HCEC 1CT (cell line): ENCODE results near the gene ZGRF1.
A peak's percentile ranks its signal among the peaks of the same experiment; 100 is the strongest.
"Not testable (repeated sequence)": the region's sequence is repeated elsewhere in the genome, so short reads cannot be mapped to it uniquely, and the experiment has no call there.

Source experiments
- DNase-seq: peaks from one replicate; pipeline ENCODE4 v3.0.0-alpha.2; 2017

ZGRF1 gene, protein sequence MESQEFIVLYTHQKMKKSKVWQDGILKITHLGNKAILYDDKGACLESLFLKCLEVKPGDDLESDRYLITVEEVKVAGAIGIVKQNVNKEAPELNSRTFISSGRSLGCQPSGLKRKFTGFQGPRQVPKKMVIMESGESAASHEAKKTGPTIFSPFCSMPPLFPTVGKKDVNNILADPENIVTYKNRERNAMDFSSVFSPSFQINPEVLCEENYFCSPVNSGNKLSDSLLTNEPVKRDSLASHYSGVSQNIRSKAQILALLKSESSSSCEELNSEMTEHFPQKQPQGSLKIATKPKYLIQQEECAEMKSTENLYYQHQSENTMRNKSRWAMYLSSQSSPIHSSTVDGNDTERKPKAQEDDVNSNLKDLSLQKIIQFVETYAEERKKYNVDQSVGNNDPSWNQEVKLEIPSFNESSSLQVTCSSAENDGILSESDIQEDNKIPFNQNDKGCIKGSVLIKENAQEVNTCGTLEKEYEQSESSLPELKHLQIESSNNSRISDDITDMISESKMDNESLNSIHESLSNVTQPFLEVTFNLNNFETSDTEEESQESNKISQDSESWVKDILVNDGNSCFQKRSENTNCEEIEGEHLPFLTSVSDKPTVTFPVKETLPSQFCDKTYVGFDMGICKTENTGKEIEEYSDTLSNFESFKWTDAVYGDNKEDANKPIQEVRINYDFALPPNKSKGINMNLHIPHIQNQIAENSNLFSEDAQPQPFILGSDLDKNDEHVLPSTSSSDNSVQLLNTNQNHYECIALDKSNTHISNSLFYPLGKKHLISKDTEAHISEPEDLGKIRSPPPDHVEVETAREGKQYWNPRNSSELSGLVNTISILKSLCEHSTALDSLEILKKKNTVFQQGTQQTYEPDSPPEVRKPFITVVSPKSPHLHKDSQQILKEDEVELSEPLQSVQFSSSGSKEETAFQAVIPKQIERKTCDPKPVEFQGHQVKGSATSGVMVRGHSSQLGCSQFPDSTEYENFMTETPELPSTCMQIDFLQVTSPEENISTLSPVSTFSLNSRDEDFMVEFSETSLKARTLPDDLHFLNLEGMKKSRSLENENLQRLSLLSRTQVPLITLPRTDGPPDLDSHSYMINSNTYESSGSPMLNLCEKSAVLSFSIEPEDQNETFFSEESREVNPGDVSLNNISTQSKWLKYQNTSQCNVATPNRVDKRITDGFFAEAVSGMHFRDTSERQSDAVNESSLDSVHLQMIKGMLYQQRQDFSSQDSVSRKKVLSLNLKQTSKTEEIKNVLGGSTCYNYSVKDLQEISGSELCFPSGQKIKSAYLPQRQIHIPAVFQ (N-terminal part only)

DNA sequence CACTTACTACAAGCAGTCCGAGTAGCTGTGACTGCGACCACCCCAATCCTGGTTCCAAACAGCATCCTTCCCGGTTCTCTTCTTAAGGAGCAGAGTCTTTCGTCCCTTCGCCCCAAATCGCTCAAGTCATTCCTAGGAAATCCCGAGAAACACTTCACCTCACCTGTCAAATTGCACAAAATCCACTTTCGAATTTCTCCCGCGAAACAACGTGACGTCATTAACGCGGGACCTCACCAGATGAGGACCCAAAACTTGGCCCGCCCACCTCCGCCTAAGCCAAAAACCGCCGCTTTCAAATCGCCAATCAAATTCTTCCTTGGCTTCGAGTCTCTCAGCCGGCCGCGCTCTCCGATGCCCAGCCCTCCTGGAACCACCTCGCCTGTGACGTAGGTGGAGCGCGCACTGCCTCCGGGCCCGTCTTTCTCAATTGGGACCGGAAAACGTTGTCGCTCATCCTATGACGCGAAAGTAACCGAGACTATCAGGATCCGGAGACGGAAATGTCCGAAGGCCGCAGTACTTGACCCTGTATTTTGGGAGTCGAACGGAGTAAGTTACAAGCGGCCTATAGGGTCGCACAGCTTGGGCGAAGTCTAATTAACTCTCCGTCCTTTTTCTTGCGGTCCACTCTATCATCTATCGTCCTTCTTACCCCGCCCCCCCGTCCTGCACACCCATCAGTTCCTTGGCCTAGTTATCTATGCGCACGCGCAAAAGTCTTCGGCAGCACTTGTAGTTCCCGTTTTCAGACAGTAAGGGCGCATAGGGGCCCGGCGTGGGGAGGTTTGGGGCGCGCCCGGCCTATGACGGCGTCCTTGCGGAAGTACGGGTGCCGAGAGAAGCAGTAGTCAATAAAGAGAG lies at the start of gene ZGRF1, which contains the start of gene LARP7:
ZGRF1 (minus strand) TSS at position 222 of the 864 bp plus-strand sequence. CDS start 3,733 bp downstream, outside the sequence.
LARP7 (plus strand) TSS at position 456 of the 864 bp plus-strand sequence. CDS start 7,527 bp downstream, outside the sequence.
- DNase-seq = peak; percentile 94

DNA sequence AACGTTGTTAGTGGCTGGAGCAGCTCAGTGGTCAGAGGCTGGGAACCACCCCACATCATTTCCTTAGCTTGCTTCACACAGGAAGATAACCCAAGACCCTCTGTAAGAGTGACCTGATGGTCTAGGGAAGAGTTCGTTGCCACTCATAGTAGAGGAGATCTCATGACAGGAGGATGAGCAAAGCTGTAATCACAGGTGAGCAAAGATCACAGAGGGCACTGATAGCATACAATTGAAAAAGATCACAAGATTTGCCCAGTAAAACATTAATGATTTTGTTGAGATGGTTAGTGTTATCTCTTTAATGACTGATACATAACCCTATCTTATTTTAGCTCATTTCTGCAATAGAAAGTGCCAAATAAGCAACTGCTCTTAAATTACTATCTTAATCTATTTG lies 44.3 kb upstream of the ZGRF1 start:
- DNase-seq = no peak

DNA sequence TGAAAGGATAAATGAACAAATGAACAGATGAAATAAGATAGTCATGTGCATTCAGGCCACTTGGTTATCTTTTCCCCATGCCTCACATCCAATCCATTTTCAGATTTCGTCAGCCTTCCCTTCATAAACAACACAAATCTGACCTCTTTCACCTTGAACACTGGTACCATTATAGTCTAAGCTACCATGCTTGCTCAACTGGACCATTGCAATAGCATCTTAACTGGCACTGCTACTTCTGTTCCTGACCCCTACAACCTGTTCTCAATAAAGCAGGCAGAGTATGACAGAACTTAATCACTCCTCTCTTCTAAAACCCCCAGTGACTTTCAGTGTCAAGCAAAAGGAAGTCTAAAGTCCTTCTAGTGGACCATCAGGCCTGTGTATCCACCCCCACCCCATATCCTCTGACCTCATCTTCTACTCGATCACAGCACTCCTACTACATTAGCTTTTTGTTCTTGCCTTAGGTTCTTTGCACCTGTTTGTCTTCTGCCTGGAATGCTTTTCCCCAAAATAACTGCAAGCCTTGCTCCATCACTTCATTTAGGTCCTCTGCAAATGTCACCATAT lies 40.9 kb upstream of the ZGRF1 start:
- DNase-seq = no peak

DNA sequence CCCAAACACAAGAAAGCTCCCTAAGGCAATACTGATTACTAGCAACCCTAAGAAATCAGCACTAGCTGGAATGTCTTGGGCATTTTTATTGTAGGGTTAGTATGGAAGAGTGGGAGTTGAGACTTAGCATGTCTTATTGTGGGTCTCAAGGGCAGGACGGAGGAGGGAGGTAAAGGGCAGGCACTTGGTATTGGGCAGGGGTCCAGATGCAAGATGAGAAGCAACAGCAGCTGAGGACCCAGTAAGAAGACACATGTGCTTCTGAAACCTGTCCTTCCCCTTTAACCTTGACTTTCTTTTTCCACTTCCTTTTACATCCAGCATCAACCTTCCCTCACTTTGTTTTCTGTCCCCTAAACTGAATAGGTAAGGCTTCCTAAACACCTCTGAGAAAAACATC lies 37.7 kb upstream of the ZGRF1 start:
- DNase-seq = no peak

DNA sequence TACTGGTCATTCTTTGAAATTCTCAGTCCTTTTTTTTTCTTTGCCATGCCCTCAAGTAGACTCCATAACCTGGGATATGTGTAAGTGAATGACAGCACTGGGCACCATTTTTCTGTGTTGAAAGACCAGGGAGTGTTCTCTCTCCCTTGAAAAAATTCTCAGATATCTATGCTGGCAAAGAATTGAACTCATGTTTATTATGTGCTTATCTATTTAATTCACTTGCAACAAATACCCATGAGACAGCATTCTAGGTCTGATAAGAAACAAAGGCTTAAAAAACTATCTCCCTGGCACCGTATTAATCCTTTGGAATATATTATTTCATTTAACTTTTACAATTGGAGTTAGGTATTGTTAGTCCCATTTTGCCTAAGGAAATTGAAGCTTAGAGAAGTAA lies 37.0 kb upstream of the ZGRF1 start:
- no peak for DNase-seq

DNA sequence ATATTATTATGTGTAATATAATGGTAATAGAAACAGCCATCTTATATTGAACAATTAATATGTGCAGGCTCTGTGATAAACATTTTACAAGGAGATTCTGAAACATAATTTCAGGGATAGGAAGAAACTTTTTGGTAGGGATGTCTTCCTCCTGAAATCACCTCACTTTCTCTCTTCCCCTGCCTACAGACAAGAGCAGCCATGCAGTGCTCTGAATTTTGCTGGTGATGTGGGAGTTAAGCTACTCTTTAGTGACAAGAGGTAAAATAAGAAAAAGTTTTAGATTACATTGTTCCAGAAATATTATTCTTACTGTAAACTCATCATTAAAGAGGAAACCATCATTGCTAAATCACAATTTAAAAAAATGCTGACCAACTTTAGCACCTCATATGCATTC lies 36.4 kb upstream of the ZGRF1 start:
- no peak for DNase-seq

DNA sequence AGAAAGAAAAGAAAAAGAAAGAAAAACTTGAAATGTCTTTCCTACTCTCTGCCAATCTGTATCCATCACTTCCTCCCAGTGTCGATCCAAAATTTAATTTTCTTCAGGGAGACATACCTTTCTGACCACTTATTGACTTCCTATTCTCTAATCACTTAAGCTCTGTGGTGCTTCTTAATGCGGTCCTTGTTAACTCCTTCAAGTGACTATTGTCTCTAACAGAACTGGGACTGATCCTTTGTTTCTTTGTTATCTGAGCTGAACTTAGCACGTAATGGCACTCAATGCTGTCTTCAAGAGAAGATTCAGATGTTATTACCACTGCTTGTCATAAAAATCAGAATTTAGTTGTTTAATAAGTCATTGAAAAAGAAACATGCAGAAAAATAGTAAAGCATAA lies 31.4 kb upstream of the ZGRF1 start:
- DNase-seq = no peak

DNA sequence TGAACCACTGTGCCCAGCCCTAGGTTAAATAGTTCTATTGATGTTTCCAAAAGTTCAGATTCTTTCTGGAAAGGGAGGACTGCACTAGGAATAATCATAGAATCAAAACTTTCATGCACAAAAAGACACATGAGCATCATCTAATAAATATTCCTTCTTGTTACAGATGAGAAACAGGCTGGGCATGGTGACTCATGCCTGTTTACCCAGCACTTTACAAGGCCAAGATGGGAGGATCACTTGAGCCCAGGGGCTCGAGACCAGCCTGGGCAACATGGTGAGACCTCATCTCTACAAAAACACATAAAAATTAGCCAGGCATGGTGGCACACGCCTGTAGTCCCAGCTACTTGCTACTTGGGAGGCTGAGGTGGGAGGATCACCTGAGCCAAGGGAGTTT lies 27.9 kb upstream of the ZGRF1 start:
- no peak for DNase-seq

DNA sequence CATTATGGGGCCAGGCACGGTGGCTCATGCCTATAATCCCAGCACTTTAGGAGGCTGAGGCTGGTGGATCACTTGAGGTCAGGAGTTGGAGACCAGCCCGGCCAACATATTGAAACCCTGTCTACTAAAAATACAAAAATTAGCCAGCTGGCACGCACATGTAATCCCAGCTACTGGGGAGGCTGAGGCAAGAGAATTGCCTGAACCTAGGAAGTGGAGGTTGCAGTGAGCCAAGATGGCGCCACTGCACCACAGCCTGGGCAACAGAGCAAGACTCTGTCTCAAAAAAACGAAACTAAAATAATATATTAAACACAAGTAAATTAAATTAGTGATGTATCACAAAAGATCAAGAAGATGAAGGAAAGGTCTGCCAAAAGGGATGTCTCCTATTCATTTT lies 19.4 kb upstream of the ZGRF1 start:
- DNase-seq = not testable (repeated sequence)

DNA sequence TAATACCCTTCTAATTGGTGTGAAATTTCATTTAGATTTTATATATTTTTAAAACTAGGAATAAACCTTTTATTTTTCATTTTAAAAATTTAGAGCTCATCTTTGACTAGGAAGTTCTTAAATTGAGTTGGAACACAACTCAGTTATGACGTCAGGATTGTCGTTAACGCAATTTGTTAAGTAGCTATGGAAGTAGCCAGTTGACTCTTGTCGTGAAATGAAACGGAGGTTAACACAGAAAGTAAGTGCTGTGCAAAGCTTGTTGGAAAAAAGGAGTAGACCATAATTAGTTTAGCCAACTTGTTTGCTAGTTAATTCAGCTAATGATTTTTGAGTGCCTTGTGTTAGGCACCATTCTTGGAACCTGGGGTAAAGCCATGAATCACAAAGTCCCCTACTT lies 18.6 kb upstream of the ZGRF1 start:
- DNase-seq = no peak

DNA sequence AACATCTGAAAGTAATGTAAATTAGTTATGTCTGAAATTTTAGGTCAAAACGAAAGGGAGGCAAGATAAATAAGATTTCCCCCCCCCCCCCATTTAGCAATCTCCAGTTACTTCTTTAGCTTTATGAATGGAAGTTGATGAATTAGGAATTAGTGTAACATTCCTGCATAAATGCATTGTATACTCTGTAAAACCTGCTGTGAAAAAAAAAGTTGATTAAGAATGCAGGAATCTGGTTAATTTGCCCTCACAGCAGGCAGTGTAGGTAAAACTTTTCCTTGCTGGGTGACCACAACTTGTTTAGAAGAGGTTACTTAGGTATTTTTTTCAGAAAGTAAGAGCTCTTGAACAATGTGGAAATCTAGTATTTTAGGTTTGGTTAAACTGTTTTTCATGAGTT lies 15.5 kb upstream of the ZGRF1 start:
- no peak for DNase-seq

DNA sequence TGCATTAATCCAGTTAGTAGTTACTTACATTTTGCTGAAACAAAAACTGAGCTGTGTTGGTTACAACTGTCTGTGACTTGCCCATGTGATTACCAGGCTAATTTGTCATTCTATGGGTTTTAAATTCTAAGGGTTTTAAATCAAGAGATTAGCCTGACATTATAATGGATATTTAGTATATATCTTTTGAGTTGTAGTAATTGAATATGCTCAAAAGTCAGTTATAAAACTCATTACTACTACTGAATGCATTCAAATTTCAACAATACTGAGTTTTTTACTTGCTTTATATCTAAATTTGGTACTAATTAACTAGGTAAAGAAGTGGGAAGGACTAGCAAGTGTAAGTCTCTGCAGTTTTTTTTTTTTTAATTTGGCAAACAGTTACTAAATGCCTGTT lies 14.9 kb upstream of the ZGRF1 start:
- DNase-seq = no peak

DNA sequence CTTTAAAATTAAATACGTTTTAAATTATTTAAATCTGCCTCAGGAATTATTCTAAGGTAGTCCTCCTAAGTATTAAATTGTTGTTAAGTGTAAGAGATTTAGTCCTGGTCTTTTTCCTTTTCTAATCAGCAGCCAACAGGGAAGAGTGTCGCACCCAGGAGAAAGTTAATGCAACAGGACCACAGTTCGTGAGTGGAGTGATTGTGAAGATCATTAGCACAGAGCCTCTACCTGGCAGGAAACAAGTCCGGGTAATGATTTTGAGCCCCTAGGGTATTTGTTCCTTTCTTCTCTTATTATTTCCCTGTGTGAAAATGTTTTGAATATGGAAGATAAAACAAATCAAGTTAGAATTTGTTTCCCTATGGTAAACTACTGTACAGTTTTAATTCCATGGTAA lies 13.6 kb upstream of the ZGRF1 start:
- DNase-seq = no peak

DNA sequence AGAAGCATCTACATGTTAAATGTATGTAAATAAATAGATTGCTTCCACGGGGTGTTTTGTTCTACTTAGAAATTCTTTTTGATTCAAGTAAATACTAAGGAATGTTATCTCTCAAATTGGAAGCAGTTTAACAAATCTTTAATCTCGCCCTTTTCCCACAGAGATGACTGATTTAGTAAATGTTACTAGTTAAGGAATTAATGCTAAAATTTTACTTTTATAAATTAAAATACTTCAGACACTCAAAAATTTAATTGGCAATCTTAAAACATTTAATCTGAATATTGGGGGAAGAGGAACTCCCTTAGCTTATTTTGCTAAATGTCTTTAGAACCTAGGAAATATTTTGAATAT lies 12.3 kb upstream of the ZGRF1 start:
- DNase-seq = no peak

DNA sequence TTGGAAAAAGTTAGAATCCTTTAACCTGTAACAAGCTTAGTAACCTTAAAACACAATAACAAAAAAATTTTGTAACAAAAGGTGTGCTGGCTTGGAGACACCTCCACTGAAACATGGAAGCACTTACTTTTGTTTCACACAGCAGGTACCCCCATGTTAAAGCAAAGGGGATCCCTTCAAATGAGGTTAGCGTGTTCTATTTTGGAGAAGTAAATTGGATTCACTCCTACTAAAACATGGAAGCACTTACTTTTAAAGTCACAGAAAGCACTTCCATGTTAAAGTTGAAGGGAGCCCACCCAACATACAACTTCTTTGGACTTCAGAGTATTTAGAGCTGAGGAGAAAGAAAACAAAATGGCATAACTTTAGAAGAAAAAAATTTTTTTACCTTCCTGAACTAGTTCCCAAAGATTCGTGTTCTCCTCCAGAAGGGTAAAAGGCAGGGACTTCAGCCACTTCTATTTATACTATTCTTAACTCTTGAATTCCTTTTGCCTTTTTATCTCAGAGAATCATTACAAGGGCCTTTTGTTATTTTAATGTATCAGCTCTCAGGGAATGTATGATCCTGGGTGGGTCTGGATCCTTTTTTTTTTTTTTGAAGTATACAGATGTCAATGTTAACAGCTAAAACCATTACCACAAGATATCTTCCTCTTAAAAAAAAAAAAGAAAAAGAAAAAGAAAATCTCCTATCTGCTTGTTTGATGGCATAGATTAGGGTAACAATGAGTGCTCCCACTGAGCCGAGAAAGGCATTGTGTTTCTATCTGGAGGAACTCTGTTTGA lies 11.8 kb upstream of the ZGRF1 start:
- no peak for DNase-seq

DNA sequence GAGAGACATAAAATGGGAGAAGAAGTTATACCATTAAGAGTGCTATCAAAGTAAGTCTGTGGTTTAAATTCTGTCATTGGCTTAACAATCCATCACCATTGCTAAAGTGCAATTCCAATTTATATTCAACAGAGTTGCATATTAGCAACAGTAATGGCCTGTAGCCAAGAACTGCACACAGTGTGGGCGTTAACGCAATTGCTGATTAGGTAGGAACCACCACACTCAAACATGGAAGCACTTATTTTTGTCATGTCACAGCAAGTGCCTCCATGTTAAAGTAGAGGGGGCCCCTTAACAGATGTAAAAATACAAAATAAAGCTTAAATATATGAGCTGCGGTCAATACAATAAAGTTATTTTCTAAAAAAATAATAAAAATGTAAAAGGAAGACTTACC lies 11.1 kb upstream of the ZGRF1 start:
- DNase-seq = no peak

DNA sequence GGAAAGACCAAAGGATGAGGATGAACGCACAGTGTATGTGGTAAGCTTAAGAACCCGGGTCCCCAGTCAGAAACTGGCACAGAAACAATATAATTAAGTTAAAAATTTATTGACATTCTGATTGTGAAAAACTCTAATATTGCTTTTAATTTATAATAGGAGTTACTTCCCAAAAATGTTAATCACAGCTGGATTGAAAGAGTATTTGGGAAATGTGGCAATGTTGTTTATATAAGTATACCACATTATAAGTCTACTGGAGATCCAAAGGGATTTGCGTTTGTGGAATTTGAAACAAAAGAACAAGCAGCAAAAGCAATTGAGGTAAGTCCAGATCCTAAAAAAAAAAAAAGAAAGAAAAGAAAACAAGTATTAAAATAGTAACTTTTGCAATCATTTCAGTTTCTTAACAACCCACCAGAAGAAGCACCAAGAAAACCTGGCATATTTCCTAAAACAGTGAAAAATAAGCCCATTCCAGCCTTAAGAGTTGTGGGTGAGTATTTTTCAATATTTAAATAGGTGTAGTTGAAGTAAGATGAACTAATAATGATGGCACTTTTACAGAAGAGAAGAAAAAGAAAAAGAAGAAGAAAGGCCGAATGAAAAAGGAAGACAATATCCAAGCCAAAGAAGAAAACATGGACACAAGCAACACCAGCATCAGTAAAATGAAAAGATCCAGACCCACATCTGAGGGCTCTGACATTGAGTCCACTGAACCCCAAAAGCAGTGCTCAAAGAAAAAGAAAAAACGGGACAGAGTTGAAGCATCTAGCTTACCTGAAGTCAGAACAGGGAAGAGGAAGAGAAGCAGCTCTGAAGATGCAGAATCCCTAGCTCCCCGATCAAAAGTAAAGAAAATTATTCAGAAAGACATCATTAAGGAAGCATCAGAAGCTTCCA lies 10.2 kb upstream of the ZGRF1 start:
- DNase-seq = no peak

DNA sequence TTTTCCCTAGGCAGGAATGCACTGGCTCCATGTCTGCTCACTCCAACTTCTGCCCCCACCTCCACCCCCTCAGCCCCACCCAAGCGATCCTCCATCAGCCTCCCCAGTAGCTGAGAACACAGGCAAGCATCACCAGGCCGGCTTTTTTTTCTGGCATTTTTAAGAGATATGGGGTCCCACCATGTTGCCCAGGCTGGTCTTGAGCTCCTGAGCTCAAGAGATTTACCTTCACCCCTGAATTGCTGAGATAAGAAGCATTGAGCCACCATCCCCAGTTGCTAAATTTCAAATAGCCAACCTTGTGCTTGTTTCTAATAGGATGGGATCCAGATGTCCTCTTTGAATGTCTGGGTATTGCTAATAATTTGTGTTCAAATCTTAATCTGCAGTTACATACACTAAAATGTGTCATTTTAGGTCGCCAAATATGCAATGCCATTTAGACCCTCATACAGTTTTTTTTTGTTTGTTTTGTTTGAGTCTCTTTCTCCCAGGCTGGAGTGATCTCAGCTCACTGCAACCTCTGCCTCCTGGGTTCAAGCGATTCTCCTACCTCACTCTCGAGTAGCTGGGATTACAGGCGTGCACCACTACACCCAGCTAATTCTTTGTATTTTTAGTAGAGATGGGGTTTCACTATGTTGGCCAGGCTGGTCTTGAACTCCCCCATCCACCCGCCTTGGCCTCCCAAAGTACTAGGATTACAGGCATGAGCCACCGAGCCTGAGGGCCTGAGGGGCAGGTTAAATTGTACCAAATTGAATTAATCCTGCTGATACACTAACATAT lies 9.0 kb upstream of the ZGRF1 start:
- no peak for DNase-seq
